HK-2 (cell line): ENCODE data around the gene PTGS1.
"Not testable (repeated sequence)": the region's sequence is repeated elsewhere in the genome, so short reads cannot be mapped to it uniquely, and the experiment has no call there.

ENCODE experiments used
- DNase-seq: peaks from one replicate; pipeline ENCODE4 v3.0.0-alpha.2; 2018; ENCODE audit not compliant: unreplicated experiment

The PTGS1 gene

GRCh38 chr9:122370869-122371755, at the start of gene PTGS1:
Gene PTGS1 (plus strand): TSS chr9:122371024. CDS start chr9:122371085, 61 bp downstream.
- peak; percentile 20 for DNase-seq

GRCh38 chr9:122322553-122322952, 48.3 kb upstream of the PTGS1 start:
- no peak for DNase-seq

GRCh38 chr9:122324665-122325064, 46.2 kb upstream of the PTGS1 start:
- DNase-seq, result not testable (repeated sequence)

GRCh38 chr9:122325124-122325523, 45.7 kb upstream of the PTGS1 start:
- no peak for DNase-seq

GRCh38 chr9:122327175-122327574, 43.6 kb upstream of the PTGS1 start:
- DNase-seq, result no peak

- no peak for DNase-seq
These were observed 41.2 kb upstream of the PTGS1 start for GRCh38 chr9:122329597-122329996.

GRCh38 chr9:122330466-122330865, 40.4 kb upstream of the PTGS1 start:
- DNase-seq, result not testable (repeated sequence)

GRCh38 chr9:122331523-122331927, 39.3 kb upstream of the PTGS1 start:
- no peak for DNase-seq

- DNase-seq, result no peak
These were observed 38.7 kb upstream of the PTGS1 start for GRCh38 chr9:122332083-122332482.

- DNase-seq, result no peak
These were observed 38.2 kb upstream of the PTGS1 start for GRCh38 chr9:122332644-122333043.

GRCh38 chr9:122333169-122333808, 37.5 kb upstream of the PTGS1 start:
- DNase-seq, result no peak

- no peak for DNase-seq
These were observed 35.9 kb upstream of the PTGS1 start for GRCh38 chr9:122334916-122335315.

GRCh38 chr9:122336189-122336588, 34.6 kb upstream of the PTGS1 start:
- no peak for DNase-seq

GRCh38 chr9:122336866-122337555, 33.8 kb upstream of the PTGS1 start:
- no peak for DNase-seq

GRCh38 chr9:122337556-122337929, 33.3 kb upstream of the PTGS1 start:
- no peak for DNase-seq

GRCh38 chr9:122338536-122338935, 32.3 kb upstream of the PTGS1 start:
- DNase-seq, result no peak

- DNase-seq, result no peak
These were observed 31.8 kb upstream of the PTGS1 start for GRCh38 chr9:122338994-122339393.

- no peak for DNase-seq
These were observed 31.2 kb upstream of the PTGS1 start for GRCh38 chr9:122339579-122339978.

- no peak for DNase-seq
These were observed 30.7 kb upstream of the PTGS1 start for GRCh38 chr9:122340161-122340560.

GRCh38 chr9:122342323-122343050, 28.3 kb upstream of the PTGS1 start:
- no peak for DNase-seq

GRCh38 chr9:122346478-122347347, 24.1 kb upstream of the PTGS1 start:
- DNase-seq, result peak; percentile 29
